Endothelial cell of umbilical vein (primary cell): ENCODE measurements around the gene WRAP73. TPM values are rescaled to one million over a fixed set of nuclear protein-coding genes. Genes with fewer than 3 reads are reported as not detected.

Source experiments
- BruUV-seq: library from RNA; stranded (reverse); fragments of 400-500 nt; replicated peaks from 2 replicates; lab custom pipeline; 2021; lab: Mats Ljungman, UMichigan
- CTCF ChIA-PET: fragments of 300-600, 350-600 bp; sonication (Branson Sonifier 250); formaldehyde crosslinking; loops from one replicate; lab custom pipeline; 2021; ENCODE audit warnings: antibody characterized with exemption, inconsistent platforms; lab: Charles Lee
- POLR2A ChIA-PET: fragments of 300-600, 350-600 bp; sonication (Branson Sonifier 250); formaldehyde crosslinking; loops from one replicate; lab custom pipeline; 2021; ENCODE audit warnings: antibody characterized with exemption, inconsistent platforms; lab: Charles Lee
- DNase-seq: peaks from one replicate; pipeline ENCODE4 v3.0.0-alpha.2; 2011; ENCODE audit warnings: low read depth, low spot score
- FAIRE-seq: peaks from 2 replicates; lab custom pipeline; 2011; peaks lifted over from hg19 to GRCh38; lab: Jason Lieb, UNC
- H2AFZ ChIP-seq: 2 replicates; pipeline ENCODE4 v1.6.0; 2012; ENCODE audit warnings: low read depth, low read length, control low read depth, inconsistent platforms
- H3K27ac ChIP-seq: 2 replicates; pipeline ENCODE4 v1.5.1; 2011; ENCODE audit warnings: low read depth, mild to moderate bottlenecking, control low read depth, low read length, moderate library complexity; ENCODE audit not compliant: insufficient read depth
- H3K27me3 ChIP-seq, 2 experiments: 2 replicates each; pipeline versions ENCODE4 v1.6.0 to v1.6.1; 2011; ENCODE audit warnings: low read length in 2 of 2, mixed read lengths in 1 of 2; ENCODE audit not compliant: control insufficient read depth in 2 of 2, insufficient read depth in 2 of 2
- H3K36me3 ChIP-seq, 2 experiments: 2 replicates in 1 of 2; 3 replicates in 1 of 2; pipeline ENCODE4 v1.5.1; 2011; ENCODE audit warnings: low read length in 2 of 2, mild to moderate bottlenecking in 1 of 2, moderate library complexity in 1 of 2; ENCODE audit not compliant: control insufficient read depth in 2 of 2, insufficient read depth in 2 of 2; ENCODE audit errors: extremely low read depth in 1 of 2
- H3K4me1 ChIP-seq: 3 replicates; pipeline ENCODE4 v1.5.1; 2011; ENCODE audit warnings: mild to moderate bottlenecking, low read length; ENCODE audit not compliant: control insufficient read depth, insufficient read depth; ENCODE audit errors: extremely low read depth
- H3K4me2 ChIP-seq: 2 replicates; pipeline ENCODE4 v1.6.1; 2011; ENCODE audit warnings: low read length, control low read depth, mixed read lengths; ENCODE audit not compliant: insufficient read depth
- H3K4me3 ChIP-seq, 3 experiments: fragments of 200-600 bp in 1 of 3; sonication (generic), shearing (Covaris generic) in 1 of 3; replicated peaks in 1 of 3; 2 replicates each; pipeline ENCODE4 v1.5.1; 2011 to 2016; ENCODE audit warnings: control low read depth in 3 of 3, low read length in 3 of 3, mild to moderate bottlenecking in 2 of 3, inconsistent platforms in 1 of 3, low read depth in 1 of 3, moderate library complexity in 1 of 3; ENCODE audit not compliant: insufficient read depth in 1 of 3
- H3K79me2 ChIP-seq: 2 replicates; pipeline ENCODE4 v1.6.0; 2012; ENCODE audit warnings: low read length, inconsistent platforms; ENCODE audit not compliant: control insufficient read depth, insufficient read depth
- H3K9ac ChIP-seq: replicated peaks from 2 replicates; pipeline ENCODE3; 2011; ENCODE audit warnings: low read length, control low read depth; ENCODE audit not compliant: insufficient read depth; ENCODE audit errors: extremely low read depth
- H3K9me1 ChIP-seq: replicated peaks from 3 replicates; pipeline ENCODE4 v1.6.0; 2011; ENCODE audit warnings: mild to moderate bottlenecking, low read length; ENCODE audit not compliant: control insufficient read depth, insufficient read depth; ENCODE audit errors: extremely low read depth
- H3K9me3 ChIP-seq: replicated peaks from 2 replicates; pipeline ENCODE4 v1.5.1; 2012; ENCODE audit warnings: low read length, inconsistent platforms; ENCODE audit not compliant: control insufficient read depth, insufficient read depth
- H4K20me1 ChIP-seq: replicated peaks from 2 replicates; pipeline ENCODE3; 2011; ENCODE audit warnings: mild to moderate bottlenecking, low read length; ENCODE audit not compliant: control insufficient read depth, insufficient read depth; ENCODE audit errors: extremely low read depth
- EZH2 ChIP-seq: IDR thresholded peaks from 2 replicates; pipeline ENCODE4 v1.6.1; 2012; ENCODE audit warnings: borderline replicate concordance, low read depth, mild to moderate bottlenecking, moderate library complexity, low read length, inconsistent platforms; ENCODE audit not compliant: severe bottlenecking
- FOS ChIP-seq: IDR thresholded peaks from 2 replicates; pipeline ENCODE4 v1.6.1; 2011; ENCODE audit warnings: mild to moderate bottlenecking, low read length, moderate library complexity, borderline replicate concordance; ENCODE audit not compliant: insufficient read depth
- GATA2 ChIP-seq: IDR thresholded peaks from 2 replicates; pipeline ENCODE4 v1.7.0; 2011; ENCODE audit warnings: low read depth, mild to moderate bottlenecking, moderate library complexity, mixed read lengths, low read length; ENCODE audit not compliant: insufficient read length, insufficient read depth
- JUN ChIP-seq: IDR thresholded peaks from 2 replicates; pipeline ENCODE4 v1.6.1; 2011; ENCODE audit warnings: borderline replicate concordance, low read depth; ENCODE audit not compliant: insufficient read length, insufficient read depth
- MYC ChIP-seq: IDR thresholded peaks from one replicate; pipeline ENCODE4 v1.6.1; 2011; ENCODE audit warnings: mild to moderate bottlenecking, low read depth, low read length
- POLR2A ChIP-seq: IDR thresholded peaks from 2 replicates; pipeline ENCODE4 v1.6.1; 2012; ENCODE audit warnings: low read depth, mild to moderate bottlenecking, control low read depth, low read length
- POLR2AphosphoS5 ChIP-seq: IDR thresholded peaks from 2 replicates; pipeline ENCODE4 v1.6.1; 2012; ENCODE audit warnings: low read depth, mild to moderate bottlenecking, control low read depth, low read length, moderate library complexity; ENCODE audit not compliant: insufficient read depth
- dilution Hi-C: fragments of 300-500 bp; cut with MboI; formaldehyde crosslinking; loops from one replicate; pipeline ENCODE4 v1.15.0; 2019; ENCODE audit warnings: low sequenced_read_pairs; ENCODE audit not compliant: extremely low pct_ligation_motif_present
- intact Hi-C: fragments of 100-400 bp; cut with micrococcal nuclease; formaldehyde crosslinking; loops from one replicate; pipeline ENCODE4 v1.10.0; 2022
- polyA plus RNA-seq, 4 experiments: library from polyadenylated mRNA; depleted of rRNA in 3 of 4; stranded (reverse) in 3 of 4; unstranded in 1 of 4; fragments of >200 nt; gene quantifications; 2 replicates each; pipeline versions ENCODE4 v1.2.1 to v1.2.3, GENCODE V29; 2011 to 2012; ENCODE audit warnings: missing spikeins in 1 of 4
- total RNA-seq: library from RNA; stranded (reverse); gene quantifications from 2 replicates; pipeline ENCODE4 v1.2.3, GENCODE V29; 2021
- TF ChIP-seq, protein P1 (sequence below), 2 donors: IDR thresholded peaks; 1 replicate in 1 of 2; 2 replicates in 1 of 2; pipeline ENCODE4 v1.5.1; 2011; ENCODE audit warnings: low read length in 2 of 2, mild to moderate bottlenecking in 2 of 2, moderate library complexity in 2 of 2, control low read depth in 1 of 2, inconsistent platforms in 1 of 2, low read depth in 1 of 2; ENCODE audit not compliant: insufficient read depth in 1 of 2; ENCODE audit errors: extremely low read depth in 1 of 2
- TF ChIP-seq, protein P2 (sequence below): IDR thresholded peaks from 2 replicates; pipeline ENCODE4 v1.6.1; 2011; ENCODE audit not compliant: insufficient read depth, insufficient read length

Gene WRAP73
- total and polyA plus RNA-seq, 2 donors (not counting 3 experiments of a cell fraction or from before 2014, with no cell fraction given): 23.0 to 50.7 TPM

DNA sequence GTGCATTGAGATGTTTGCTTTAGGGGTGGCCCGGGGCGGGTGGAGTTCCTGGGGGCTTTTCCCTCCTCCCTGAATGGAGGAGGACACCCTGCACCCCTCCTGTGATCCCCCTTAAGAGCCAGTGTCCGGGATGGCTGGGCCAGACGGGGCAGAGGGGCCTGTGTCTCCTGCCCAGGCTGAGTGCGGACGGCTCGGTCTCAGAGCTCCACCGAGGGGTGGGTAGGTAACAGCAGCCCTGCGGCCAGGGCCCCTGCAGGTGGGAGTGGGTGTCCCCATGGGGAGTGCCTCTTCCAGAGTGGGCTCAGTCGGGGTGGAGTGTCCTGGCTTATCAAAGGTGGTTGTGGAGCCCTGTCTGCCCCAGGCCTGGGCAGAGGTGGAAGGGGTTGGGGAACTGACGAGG lies 25.5 kb upstream of the WRAP73 start:
- no peak overlapping the region for H3K27ac ChIP-seq
- dilution Hi-C loops (no loop called here), intact Hi-C loops (no loop called here)
- H3K4me2 ChIP-seq: no peak overlapping the region
- H3K36me3 ChIP-seq: no peaks in the 10 kb centered on the region
- DNase-seq (no peak), FAIRE-seq (no peak)
- no peaks in the 10 kb centered on the region for H3K9me3 ChIP-seq
- H3K79me2 ChIP-seq: no peaks in the 10 kb centered on the region
- no peak overlapping the region for H3K9ac ChIP-seq
- BruUV-seq: no TSS peak
- ChIA-PET CTCF (no interaction called here), POLR2A (no interaction called here)
- no peak for TF ChIP-seq EZH2
- TF ChIP-seq GATA2: no peak
- TF ChIP-seq, protein P1, sequence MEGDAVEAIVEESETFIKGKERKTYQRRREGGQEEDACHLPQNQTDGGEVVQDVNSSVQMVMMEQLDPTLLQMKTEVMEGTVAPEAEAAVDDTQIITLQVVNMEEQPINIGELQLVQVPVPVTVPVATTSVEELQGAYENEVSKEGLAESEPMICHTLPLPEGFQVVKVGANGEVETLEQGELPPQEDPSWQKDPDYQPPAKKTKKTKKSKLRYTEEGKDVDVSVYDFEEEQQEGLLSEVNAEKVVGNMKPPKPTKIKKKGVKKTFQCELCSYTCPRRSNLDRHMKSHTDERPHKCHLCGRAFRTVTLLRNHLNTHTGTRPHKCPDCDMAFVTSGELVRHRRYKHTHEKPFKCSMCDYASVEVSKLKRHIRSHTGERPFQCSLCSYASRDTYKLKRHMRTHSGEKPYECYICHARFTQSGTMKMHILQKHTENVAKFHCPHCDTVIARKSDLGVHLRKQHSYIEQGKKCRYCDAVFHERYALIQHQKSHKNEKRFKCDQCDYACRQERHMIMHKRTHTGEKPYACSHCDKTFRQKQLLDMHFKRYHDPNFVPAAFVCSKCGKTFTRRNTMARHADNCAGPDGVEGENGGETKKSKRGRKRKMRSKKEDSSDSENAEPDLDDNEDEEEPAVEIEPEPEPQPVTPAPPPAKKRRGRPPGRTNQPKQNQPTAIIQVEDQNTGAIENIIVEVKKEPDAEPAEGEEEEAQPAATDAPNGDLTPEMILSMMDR (IDR thresholded peaks at IDR 0.05; ENCODE audit: extremely low read depth in 1 of 2, insufficient read depth in 1 of 2, low read depth in 1 of 2, low read length in 2 of 2): no peak
- no peak for TF ChIP-seq JUN
- no peak for TF ChIP-seq POLR2A
- TF ChIP-seq FOS: no peak
- TF ChIP-seq POLR2AphosphoS5: no peak
- TF ChIP-seq MYC: no peak
- TF ChIP-seq, protein P2, sequence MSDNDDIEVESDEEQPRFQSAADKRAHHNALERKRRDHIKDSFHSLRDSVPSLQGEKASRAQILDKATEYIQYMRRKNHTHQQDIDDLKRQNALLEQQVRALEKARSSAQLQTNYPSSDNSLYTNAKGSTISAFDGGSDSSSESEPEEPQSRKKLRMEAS: no peak
- H4K20me1 ChIP-seq: no peaks in the 10 kb centered on the region
- no peaks in the 10 kb centered on the region for H3K27me3 ChIP-seq
- no peaks in the 10 kb centered on the region for H3K4me1 ChIP-seq
- H3K4me3 ChIP-seq: no peak overlapping the region
- H2AFZ ChIP-seq: no peak overlapping the region
- no peaks in the 10 kb centered on the region for H3K9me1 ChIP-seq
